Nephron (organoid): ENCODE results near the gene PARP14.

Experiments used
- H3K27ac Mint-ChIP-seq, 3 experiments: 2 replicates each; pipeline ENCODE4 v1.8.0; 2020; ENCODE audit warnings: mixed read lengths in 3 of 3, mild to moderate bottlenecking in 2 of 3, moderate library complexity in 1 of 3
- H3K27me3 Mint-ChIP-seq: 2 replicates; pipeline ENCODE4 v1.8.0; 2021; ENCODE audit warnings: low read depth, mild to moderate bottlenecking, moderate library complexity, mixed read lengths
- H3K36me3 Mint-ChIP-seq: 2 replicates; pipeline ENCODE4 v1.8.0; 2020; ENCODE audit warnings: low read depth, mixed read lengths
- H3K4me1 Mint-ChIP-seq: 2 replicates; pipeline ENCODE4 v1.8.0; 2020; ENCODE audit warnings: mixed read lengths
- H3K4me3 Mint-ChIP-seq, 3 experiments: 2 replicates each; pipeline ENCODE4 v1.8.0; 2020; ENCODE audit warnings: mild to moderate bottlenecking in 3 of 3, mixed read lengths in 3 of 3, moderate library complexity in 2 of 3
- H3K9me3 Mint-ChIP-seq: 2 replicates; pipeline ENCODE4 v1.8.0; 2020; ENCODE audit warnings: mixed read lengths
- TF ChIP-seq, protein P1 (sequence below), 3 experiments: fragments of 200-600 bp; sonication (generic); IDR thresholded peaks; one replicate each; pipeline ENCODE4 v1.5.0; 2021; ENCODE audit warnings: antibody characterized with exemption in 3 of 3; ENCODE audit not compliant: unreplicated experiment in 3 of 3

The PARP14 gene, protein sequence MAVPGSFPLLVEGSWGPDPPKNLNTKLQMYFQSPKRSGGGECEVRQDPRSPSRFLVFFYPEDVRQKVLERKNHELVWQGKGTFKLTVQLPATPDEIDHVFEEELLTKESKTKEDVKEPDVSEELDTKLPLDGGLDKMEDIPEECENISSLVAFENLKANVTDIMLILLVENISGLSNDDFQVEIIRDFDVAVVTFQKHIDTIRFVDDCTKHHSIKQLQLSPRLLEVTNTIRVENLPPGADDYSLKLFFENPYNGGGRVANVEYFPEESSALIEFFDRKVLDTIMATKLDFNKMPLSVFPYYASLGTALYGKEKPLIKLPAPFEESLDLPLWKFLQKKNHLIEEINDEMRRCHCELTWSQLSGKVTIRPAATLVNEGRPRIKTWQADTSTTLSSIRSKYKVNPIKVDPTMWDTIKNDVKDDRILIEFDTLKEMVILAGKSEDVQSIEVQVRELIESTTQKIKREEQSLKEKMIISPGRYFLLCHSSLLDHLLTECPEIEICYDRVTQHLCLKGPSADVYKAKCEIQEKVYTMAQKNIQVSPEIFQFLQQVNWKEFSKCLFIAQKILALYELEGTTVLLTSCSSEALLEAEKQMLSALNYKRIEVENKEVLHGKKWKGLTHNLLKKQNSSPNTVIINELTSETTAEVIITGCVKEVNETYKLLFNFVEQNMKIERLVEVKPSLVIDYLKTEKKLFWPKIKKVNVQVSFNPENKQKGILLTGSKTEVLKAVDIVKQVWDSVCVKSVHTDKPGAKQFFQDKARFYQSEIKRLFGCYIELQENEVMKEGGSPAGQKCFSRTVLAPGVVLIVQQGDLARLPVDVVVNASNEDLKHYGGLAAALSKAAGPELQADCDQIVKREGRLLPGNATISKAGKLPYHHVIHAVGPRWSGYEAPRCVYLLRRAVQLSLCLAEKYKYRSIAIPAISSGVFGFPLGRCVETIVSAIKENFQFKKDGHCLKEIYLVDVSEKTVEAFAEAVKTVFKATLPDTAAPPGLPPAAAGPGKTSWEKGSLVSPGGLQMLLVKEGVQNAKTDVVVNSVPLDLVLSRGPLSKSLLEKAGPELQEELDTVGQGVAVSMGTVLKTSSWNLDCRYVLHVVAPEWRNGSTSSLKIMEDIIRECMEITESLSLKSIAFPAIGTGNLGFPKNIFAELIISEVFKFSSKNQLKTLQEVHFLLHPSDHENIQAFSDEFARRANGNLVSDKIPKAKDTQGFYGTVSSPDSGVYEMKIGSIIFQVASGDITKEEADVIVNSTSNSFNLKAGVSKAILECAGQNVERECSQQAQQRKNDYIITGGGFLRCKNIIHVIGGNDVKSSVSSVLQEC (N-terminal part only)

DNA sequence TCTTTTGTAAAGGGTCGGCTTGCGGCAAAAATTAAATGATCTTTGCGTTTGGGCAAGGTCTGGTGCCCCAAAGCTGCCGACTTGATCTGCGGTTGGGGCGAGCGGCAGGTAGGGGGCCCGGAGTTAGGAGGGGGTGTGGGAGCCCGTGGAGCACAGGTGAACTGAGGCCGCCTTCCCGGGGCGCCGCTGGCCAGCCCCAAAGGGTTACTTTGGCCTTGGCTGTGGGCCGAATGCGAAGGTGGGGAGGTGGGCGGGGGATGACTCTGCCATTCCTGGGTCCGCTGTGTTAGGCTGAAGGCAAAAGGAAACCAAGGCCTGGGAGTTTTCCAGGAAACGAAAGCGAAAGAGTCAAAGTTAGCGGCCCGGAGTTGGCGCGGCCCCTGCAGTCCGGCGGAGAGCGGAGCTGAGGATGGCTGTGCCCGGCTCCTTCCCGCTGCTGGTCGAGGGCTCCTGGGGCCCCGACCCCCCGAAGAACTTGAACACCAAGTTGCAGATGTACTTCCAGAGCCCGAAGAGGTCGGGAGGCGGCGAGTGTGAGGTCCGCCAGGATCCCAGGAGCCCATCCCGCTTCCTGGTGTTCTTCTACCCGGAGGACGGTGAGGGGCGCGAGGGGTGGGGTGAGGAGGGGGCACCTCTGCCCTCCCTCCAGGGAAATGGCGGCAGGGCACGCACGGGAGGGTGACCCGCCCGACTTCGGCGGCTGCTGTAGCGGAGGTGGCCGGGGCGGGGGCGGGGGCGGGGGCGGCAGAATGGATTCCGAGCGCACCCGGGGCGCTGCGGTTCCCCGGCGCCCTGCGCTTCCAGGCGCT is at the start of gene PARP14:
PARP14 (plus strand) TSS at position 365 of the 809 bp plus-strand sequence; CDS start at position 410, 45 bp downstream.
- no peaks in the 10 kb centered on the region for H3K9me3 Mint-ChIP-seq
- peaks cover 4% of the 10 kb centered on the region for H3K36me3 Mint-ChIP-seq
- H3K4me3 Mint-ChIP-seq = peak within 1 kb of the TSS; percentile 81 to 92 (median 91)
- peaks cover 17% of the 10 kb centered on the region for H3K27me3 Mint-ChIP-seq
- H3K4me1 Mint-ChIP-seq = peaks cover 17% of the 10 kb centered on the region
- H3K27ac Mint-ChIP-seq = peak within 1 kb of the TSS; percentile 75 to 95 (median 77)
- TF ChIP-seq, protein P1, sequence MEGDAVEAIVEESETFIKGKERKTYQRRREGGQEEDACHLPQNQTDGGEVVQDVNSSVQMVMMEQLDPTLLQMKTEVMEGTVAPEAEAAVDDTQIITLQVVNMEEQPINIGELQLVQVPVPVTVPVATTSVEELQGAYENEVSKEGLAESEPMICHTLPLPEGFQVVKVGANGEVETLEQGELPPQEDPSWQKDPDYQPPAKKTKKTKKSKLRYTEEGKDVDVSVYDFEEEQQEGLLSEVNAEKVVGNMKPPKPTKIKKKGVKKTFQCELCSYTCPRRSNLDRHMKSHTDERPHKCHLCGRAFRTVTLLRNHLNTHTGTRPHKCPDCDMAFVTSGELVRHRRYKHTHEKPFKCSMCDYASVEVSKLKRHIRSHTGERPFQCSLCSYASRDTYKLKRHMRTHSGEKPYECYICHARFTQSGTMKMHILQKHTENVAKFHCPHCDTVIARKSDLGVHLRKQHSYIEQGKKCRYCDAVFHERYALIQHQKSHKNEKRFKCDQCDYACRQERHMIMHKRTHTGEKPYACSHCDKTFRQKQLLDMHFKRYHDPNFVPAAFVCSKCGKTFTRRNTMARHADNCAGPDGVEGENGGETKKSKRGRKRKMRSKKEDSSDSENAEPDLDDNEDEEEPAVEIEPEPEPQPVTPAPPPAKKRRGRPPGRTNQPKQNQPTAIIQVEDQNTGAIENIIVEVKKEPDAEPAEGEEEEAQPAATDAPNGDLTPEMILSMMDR (IDR thresholded peaks at IDR 0.05; ENCODE audit: unreplicated experiment in 3 of 3) = no peak

DNA sequence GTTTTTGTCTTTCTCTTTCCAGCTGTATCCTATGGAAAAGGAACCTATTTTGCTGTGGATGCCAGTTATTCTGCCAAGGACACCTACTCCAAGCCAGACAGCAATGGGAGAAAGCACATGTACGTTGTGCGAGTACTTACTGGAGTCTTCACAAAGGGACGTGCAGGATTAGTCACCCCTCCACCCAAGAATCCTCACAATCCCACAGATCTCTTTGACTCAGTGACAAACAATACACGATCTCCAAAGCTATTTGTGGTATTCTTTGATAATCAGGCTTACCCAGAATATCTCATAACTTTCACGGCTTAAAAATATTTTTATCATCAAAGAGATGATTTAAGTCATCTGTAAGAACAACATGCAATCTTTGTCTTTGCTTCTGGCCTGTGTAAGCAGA is 44.9 kb upstream of the PARP14 start:
- H3K36me3 Mint-ChIP-seq = no peaks in the 10 kb centered on the region
- no peak overlapping the region for H3K27ac Mint-ChIP-seq
- TF ChIP-seq, protein P1 (IDR thresholded peaks at IDR 0.05; ENCODE audit: unreplicated experiment in 3 of 3) = no peak
- peaks cover 3% of the 10 kb centered on the region for H3K27me3 Mint-ChIP-seq
- no peaks in the 10 kb centered on the region for H3K4me1 Mint-ChIP-seq
- no peak overlapping the region for H3K4me3 Mint-ChIP-seq
- no peaks in the 10 kb centered on the region for H3K9me3 Mint-ChIP-seq

DNA sequence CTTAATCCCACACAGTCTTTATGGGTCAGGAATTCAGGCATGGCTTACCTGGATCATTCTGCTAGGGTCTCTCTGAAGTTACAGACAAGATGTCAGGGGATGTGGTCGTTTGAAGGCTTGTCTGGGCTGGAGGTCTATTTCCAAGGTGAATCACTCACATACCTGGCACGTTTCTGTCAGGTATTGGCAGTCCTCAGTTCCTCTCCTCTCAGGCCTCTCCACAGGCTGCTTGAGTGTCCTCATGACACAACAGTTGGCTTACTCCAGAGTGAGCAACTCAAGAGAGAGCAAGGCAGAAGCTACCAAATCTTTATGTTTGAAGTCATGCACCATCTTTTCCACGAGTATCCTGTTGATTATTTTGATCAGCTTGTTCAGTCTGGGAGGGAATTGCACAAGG is 43.9 kb upstream of the PARP14 start:
- H3K27me3 Mint-ChIP-seq = peaks cover 3% of the 10 kb centered on the region
- H3K36me3 Mint-ChIP-seq = no peaks in the 10 kb centered on the region
- no peak overlapping the region for H3K27ac Mint-ChIP-seq
- no peaks in the 10 kb centered on the region for H3K9me3 Mint-ChIP-seq
- TF ChIP-seq, protein P1 (IDR thresholded peaks at IDR 0.05; ENCODE audit: unreplicated experiment in 3 of 3) = no peak
- no peaks in the 10 kb centered on the region for H3K4me1 Mint-ChIP-seq
- no peak overlapping the region for H3K4me3 Mint-ChIP-seq

DNA sequence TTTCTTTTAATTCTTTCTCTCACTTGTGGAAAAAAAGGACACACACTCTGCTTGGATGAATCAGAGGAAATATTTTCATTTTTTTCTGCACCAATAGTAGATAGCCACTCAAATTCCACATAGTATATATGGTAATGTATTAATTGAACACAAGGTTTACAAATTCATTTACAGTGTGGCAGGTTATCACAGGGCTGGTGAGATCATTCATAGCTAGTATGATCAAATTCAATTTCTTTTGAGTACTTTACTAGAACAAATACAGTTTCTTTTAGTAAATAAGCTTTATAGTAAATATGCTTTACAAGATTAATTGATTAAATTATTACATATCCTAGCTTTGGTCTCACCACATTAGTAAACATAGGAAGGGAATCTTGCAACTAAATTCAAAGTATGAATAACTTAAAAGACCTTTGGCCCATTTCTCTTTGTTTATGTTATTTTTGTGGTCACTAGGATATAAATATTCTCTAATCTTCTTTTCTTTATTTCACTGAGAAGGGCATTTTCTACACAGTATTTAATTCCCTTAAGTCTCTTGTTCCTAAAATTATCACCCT is 40.1 kb upstream of the PARP14 start:
- H3K4me1 Mint-ChIP-seq = no peaks in the 10 kb centered on the region
- no peaks in the 10 kb centered on the region for H3K36me3 Mint-ChIP-seq
- peaks cover 9% of the 10 kb centered on the region for H3K27me3 Mint-ChIP-seq
- H3K9me3 Mint-ChIP-seq = no peaks in the 10 kb centered on the region
- TF ChIP-seq, protein P1 (IDR thresholded peaks at IDR 0.05; ENCODE audit: unreplicated experiment in 3 of 3) = no peak
- no peak overlapping the region for H3K27ac Mint-ChIP-seq
- no peak overlapping the region for H3K4me3 Mint-ChIP-seq

DNA sequence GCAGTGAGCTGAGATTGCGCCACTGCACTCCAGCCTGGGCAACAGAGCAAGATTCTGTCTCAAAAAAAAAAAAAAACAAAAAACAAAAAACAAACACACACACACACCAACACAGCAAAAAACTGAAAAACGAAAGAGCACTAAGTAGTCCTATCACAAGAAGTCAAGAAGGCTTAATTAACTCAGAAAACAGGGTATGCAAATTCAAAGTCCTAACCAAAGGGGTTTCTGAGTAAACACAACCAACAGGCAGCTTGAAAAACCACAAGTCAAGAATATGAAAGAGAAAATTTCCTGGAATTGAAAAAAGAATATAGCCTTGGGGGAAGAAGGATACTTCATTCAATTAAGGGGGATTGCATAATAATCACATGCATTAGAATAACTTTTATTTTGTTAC is 37.7 kb upstream of the PARP14 start:
- H3K27me3 Mint-ChIP-seq = peaks cover 6% of the 10 kb centered on the region
- no peak overlapping the region for H3K4me3 Mint-ChIP-seq
- TF ChIP-seq, protein P1 (IDR thresholded peaks at IDR 0.05; ENCODE audit: unreplicated experiment in 3 of 3) = no peak
- no peaks in the 10 kb centered on the region for H3K9me3 Mint-ChIP-seq
- H3K27ac Mint-ChIP-seq = no peak overlapping the region
- no peaks in the 10 kb centered on the region for H3K4me1 Mint-ChIP-seq
- H3K36me3 Mint-ChIP-seq = no peaks in the 10 kb centered on the region
